Spleen (tissue), 7 donors: ENCODE results near the gene OSBPL10.
A peak's percentile ranks its signal among the peaks of the same experiment; 100 is the strongest.

Source experiments
- POLR2A ChIP-seq, 3 donors: fragments of 450-650 bp; IDR thresholded peaks; one replicate each; pipeline ENCODE4 v1.5.1; 2017; ENCODE audit warnings: antibody characterized with exemption in 3 of 3, mild to moderate bottlenecking in 1 of 3
- TF ChIP-seq, protein P1 (sequence below), 11 experiments: fragments of 200-600 bp in 7 of 11; fragments of 450-650 bp in 4 of 11; sonication (generic) in 4 of 11; IDR thresholded peaks in 8 of 11; conservative IDR thresholded peaks in 3 of 11; 1 replicate in 7 of 11; 2 replicates in 4 of 11; pipeline versions ENCODE4 v1.4.0 to v1.8.0; 2016 to 2021; ENCODE audit warnings: antibody characterized with exemption in 11 of 11, inconsistent platforms in 4 of 11, mild to moderate bottlenecking in 1 of 11
- donor health status: DM: no; HTN: no; CAD: no; lungs with moderate emphysema.
- donor health status: DM: no; HTN: no; CAD: no.
- donor health status: DM: no; HTN: no; CAD: no.

GRCh38 chr3:31724651-31725050, 256.4 kb downstream of the OSBPL10 start:
- TF ChIP-seq, protein P1, sequence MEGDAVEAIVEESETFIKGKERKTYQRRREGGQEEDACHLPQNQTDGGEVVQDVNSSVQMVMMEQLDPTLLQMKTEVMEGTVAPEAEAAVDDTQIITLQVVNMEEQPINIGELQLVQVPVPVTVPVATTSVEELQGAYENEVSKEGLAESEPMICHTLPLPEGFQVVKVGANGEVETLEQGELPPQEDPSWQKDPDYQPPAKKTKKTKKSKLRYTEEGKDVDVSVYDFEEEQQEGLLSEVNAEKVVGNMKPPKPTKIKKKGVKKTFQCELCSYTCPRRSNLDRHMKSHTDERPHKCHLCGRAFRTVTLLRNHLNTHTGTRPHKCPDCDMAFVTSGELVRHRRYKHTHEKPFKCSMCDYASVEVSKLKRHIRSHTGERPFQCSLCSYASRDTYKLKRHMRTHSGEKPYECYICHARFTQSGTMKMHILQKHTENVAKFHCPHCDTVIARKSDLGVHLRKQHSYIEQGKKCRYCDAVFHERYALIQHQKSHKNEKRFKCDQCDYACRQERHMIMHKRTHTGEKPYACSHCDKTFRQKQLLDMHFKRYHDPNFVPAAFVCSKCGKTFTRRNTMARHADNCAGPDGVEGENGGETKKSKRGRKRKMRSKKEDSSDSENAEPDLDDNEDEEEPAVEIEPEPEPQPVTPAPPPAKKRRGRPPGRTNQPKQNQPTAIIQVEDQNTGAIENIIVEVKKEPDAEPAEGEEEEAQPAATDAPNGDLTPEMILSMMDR (IDR thresholded peaks at IDR 0.05 in 8 of 11, conservative IDR thresholded peaks at IDR 0.05 in 3 of 11) = peak in 6 of 11 experiments; percentile 6 to 26 (median 14)
- TF ChIP-seq POLR2A (IDR thresholded peaks at IDR 0.05) = no peak
